Neuronal stem cell (in vitro differentiated cells): ENCODE results near the gene RPS27L.
"Not testable (repeated sequence)": the region's sequence is repeated elsewhere in the genome, so short reads cannot be mapped to it uniquely, and the experiment has no call there.

Experiments
- DNase-seq: peaks from one replicate; pipeline ENCODE4 v3.0.0-alpha.2; 2013; ENCODE audit warnings: low spot score
- H2AFZ ChIP-seq: one replicate; pipeline ENCODE4 v1.6.1; 2013; ENCODE audit warnings: mild to moderate bottlenecking, low read length, inconsistent platforms
- H2AK5ac ChIP-seq: 2 replicates; pipeline ENCODE4 v1.6.1; 2013; ENCODE audit warnings: low read depth, mild to moderate bottlenecking, inconsistent platforms, low read length, moderate library complexity, mixed read lengths
- H2BK120ac ChIP-seq: 2 replicates; pipeline ENCODE4 v1.6.1; 2013; ENCODE audit warnings: low read depth, mild to moderate bottlenecking, inconsistent platforms, low read length, moderate library complexity, mixed read lengths
- H2BK12ac ChIP-seq: one replicate; pipeline ENCODE4 v1.6.1; 2013; ENCODE audit warnings: low read length, inconsistent platforms
- H2BK15ac ChIP-seq: 2 replicates; pipeline ENCODE4 v1.6.1; 2013; ENCODE audit warnings: mild to moderate bottlenecking, low read length, inconsistent platforms, mixed read lengths
- H2BK5ac ChIP-seq: one replicate; pipeline ENCODE4 v1.6.1; 2013; ENCODE audit warnings: inconsistent platforms, mild to moderate bottlenecking, low read length, moderate library complexity
- H3K14ac ChIP-seq: one replicate; pipeline ENCODE4 v1.6.1; 2013; ENCODE audit warnings: low read length, inconsistent platforms
- H3K18ac ChIP-seq: 2 replicates; pipeline ENCODE4 v1.6.1; 2013; ENCODE audit warnings: low read length, inconsistent platforms
- H3K23ac ChIP-seq: 2 replicates; pipeline ENCODE4 v1.6.1; 2013; ENCODE audit warnings: low read depth, mild to moderate bottlenecking, mixed read lengths, low read length, inconsistent platforms; ENCODE audit not compliant: poor library complexity
- H3K27ac ChIP-seq: replicated peaks from 3 replicates; pipeline ENCODE4 v1.5.1; 2013; ENCODE audit warnings: low read length, inconsistent platforms
- H3K27me3 ChIP-seq, 3 experiments: 2 replicates each; pipeline ENCODE4 v1.6.1; 2013; ENCODE audit warnings: low read length in 3 of 3, mild to moderate bottlenecking in 2 of 3, inconsistent platforms in 1 of 3, low read depth in 1 of 3, mixed read lengths in 1 of 3, moderate library complexity in 1 of 3; ENCODE audit not compliant: control insufficient read depth in 3 of 3, insufficient read depth in 3 of 3
- H3K36me3 ChIP-seq, 2 donors: replicated peaks in 1 of 2; 2 replicates each; pipeline ENCODE4 v1.6.1; 2013; ENCODE audit warnings: low read length in 2 of 2; ENCODE audit not compliant: control insufficient read depth in 2 of 2, insufficient read depth in 2 of 2
- H3K4ac ChIP-seq: 2 replicates; pipeline ENCODE4 v1.6.1; 2013; ENCODE audit warnings: inconsistent platforms, mild to moderate bottlenecking, low read length, moderate library complexity
- H3K4me1 ChIP-seq, 2 donors: 1 replicate in 1 of 2; 2 replicates in 1 of 2; pipeline ENCODE4 v1.6.1; 2013; ENCODE audit warnings: low read length in 2 of 2, low read depth in 1 of 2; ENCODE audit not compliant: control insufficient read depth in 2 of 2, insufficient read depth in 1 of 2
- H3K4me2 ChIP-seq: one replicate; pipeline ENCODE4 v1.6.1; 2013; ENCODE audit warnings: mild to moderate bottlenecking, low read length, inconsistent platforms; ENCODE audit not compliant: insufficient read depth, poor library complexity, severe bottlenecking
- H3K4me3 ChIP-seq, 2 donors: 2 replicates each; pipeline ENCODE4 v1.5.1; 2013; ENCODE audit warnings: low read length in 2 of 2, mild to moderate bottlenecking in 2 of 2, inconsistent platforms in 1 of 2, moderate library complexity in 1 of 2
- H3K79me1 ChIP-seq: one replicate; pipeline ENCODE4 v1.6.1; 2013; ENCODE audit warnings: low read depth, mild to moderate bottlenecking, inconsistent platforms, low read length, moderate library complexity
- H3K9ac ChIP-seq: one replicate; pipeline ENCODE4 v1.6.1; 2013; ENCODE audit warnings: mild to moderate bottlenecking, low read depth, low read length, inconsistent platforms; ENCODE audit not compliant: poor library complexity
- H3K9me3 ChIP-seq, 2 donors: replicated peaks in 1 of 2; 2 replicates each; pipeline versions ENCODE3 to v1.6.1; 2013; ENCODE audit warnings: low read length in 2 of 2, mild to moderate bottlenecking in 2 of 2, inconsistent platforms in 1 of 2, low read depth in 1 of 2, mixed read lengths in 1 of 2, moderate library complexity in 1 of 2; ENCODE audit not compliant: control insufficient read depth in 2 of 2, insufficient read depth in 1 of 2
- H4K8ac ChIP-seq: one replicate; pipeline ENCODE4 v1.6.1; 2013; ENCODE audit warnings: low read depth, mild to moderate bottlenecking, inconsistent platforms, low read length, moderate library complexity
- H4K91ac ChIP-seq: one replicate; pipeline ENCODE4 v1.6.1; 2013; ENCODE audit warnings: low read length, low read depth, mild to moderate bottlenecking, inconsistent platforms; ENCODE audit not compliant: poor library complexity
- WGBS, 2 donors: extraction: QIAGEN DNeasy Blood & Tissue Kit; methylation state at CpG; one replicate each; pipeline ENCODE4 v1.1.7; 2013; ENCODE audit warnings: missing lambda C conversion rate in 2 of 2, mixed read lengths in 1 of 2; ENCODE audit not compliant: insufficient read length in 2 of 2, insufficient replicate concordance in 1 of 2; ENCODE audit errors: extremely low coverage in 2 of 2; 5-methylcytosine and 5-hydroxymethylcytosine counted together

Gene RPS27L

GRCh38 chr15:63103416-63103815, 53.9 kb downstream of the RPS27L start:
- H3K4me1 ChIP-seq: no peaks in the 10 kb centered on the region
- WGBS, 2 donors: no CpG with 5 or more reads among the region's 3 CpGs

GRCh38 chr15:63099581-63099980, 57.7 kb downstream of the RPS27L start:
- no CpG with 5 or more reads among the region's 5 CpGs for WGBS, 2 donors
- H3K9ac ChIP-seq, H3K27ac ChIP-seq, H3K4ac ChIP-seq, H2AFZ ChIP-seq, H3K36me3 ChIP-seq, H3K4me3 ChIP-seq, H2BK12ac ChIP-seq, H3K27me3 ChIP-seq, H3K14ac ChIP-seq, H2BK15ac ChIP-seq, H3K9me3 ChIP-seq, H4K91ac ChIP-seq, H2BK5ac ChIP-seq, DNase-seq, H2BK120ac ChIP-seq, H3K4me1 ChIP-seq, H3K18ac ChIP-seq, H3K23ac ChIP-seq, H3K4me2 ChIP-seq, H4K8ac ChIP-seq, H2AK5ac ChIP-seq, H3K79me1 ChIP-seq: not testable (repeated sequence)

More at GRCh38 chr15:63103416-63103815, 53.9 kb downstream of the RPS27L start:
- Histone ChIP-seq H3K23ac (no peak overlapping the region), H3K4me2 (no peak overlapping the region), H3K14ac (no peak overlapping the region), H2BK120ac (no peak overlapping the region), H4K91ac (no peak overlapping the region), H2BK5ac (no peak overlapping the region), H3K4ac (no peak overlapping the region), H3K4me3 (no peak overlapping the region), H2BK12ac (no peak overlapping the region), H3K27me3 (no peaks in the 10 kb centered on the region), H2BK15ac (no peak overlapping the region), H3K18ac (no peak overlapping the region), H3K27ac (no peak overlapping the region), H3K79me1 (no peaks in the 10 kb centered on the region), H3K9me3 (peaks cover 2 to 3% of the 10 kb centered on the region in 2 donors), H4K8ac (no peak overlapping the region), H2AK5ac (no peak overlapping the region), H2AFZ (no peak overlapping the region), H3K36me3 (no peaks in the 10 kb centered on the region), H3K9ac (no peak overlapping the region)
- no peak for DNase-seq

GRCh38 chr15:63098901-63099300, 58.4 kb downstream of the RPS27L start:
- H2BK12ac ChIP-seq, H2BK15ac ChIP-seq, H3K9ac ChIP-seq, H2BK5ac ChIP-seq, H3K9me3 ChIP-seq, H4K8ac ChIP-seq, H3K4me3 ChIP-seq, H3K4ac ChIP-seq, H3K4me1 ChIP-seq, H2BK120ac ChIP-seq, H3K36me3 ChIP-seq, DNase-seq, H3K27me3 ChIP-seq, H3K79me1 ChIP-seq, H3K14ac ChIP-seq, H3K18ac ChIP-seq, H3K4me2 ChIP-seq, H3K27ac ChIP-seq, H3K23ac ChIP-seq, H4K91ac ChIP-seq, H2AK5ac ChIP-seq, H2AFZ ChIP-seq: not testable (repeated sequence)
- WGBS, 2 donors: no CpG with 5 or more reads among the region's 33 CpGs
